GM12878 (cell line): ENCODE data around the gene KLC3. TPM values are rescaled to one million over a fixed set of nuclear protein-coding genes. Genes with fewer than 3 reads are reported as not detected.

Source experiments
- ATAC-seq: fragments of 200-7000 bp; cut with Tn5 transposase; 3 replicates; pipeline ENCODE4 v1.9.1; 2020; ENCODE audit warnings: mild to moderate bottlenecking, moderate library complexity
- BruUV-seq: library from RNA; stranded (reverse); fragments of 400-500 nt; replicated peaks from 2 replicates; lab custom pipeline; 2021; lab: Mats Ljungman, UMichigan
- CTCF ChIA-PET: fragments of 300-600 bp; sonication (Branson Sonifier 250); formaldehyde crosslinking; extraction: SDS; loops from one replicate; lab custom pipeline; 2021; ENCODE audit warnings: inconsistent platforms; lab: Yijun Ruan, JAX
- POLR2A ChIA-PET: fragments of 350-600 bp; formaldehyde crosslinking; extraction: SDS; loops from one replicate; lab custom pipeline; 2021; ENCODE audit warnings: inconsistent platforms; lab: Charles Lee
- RAD21 ChIA-PET: fragments of 300-600 bp; sonication (Branson Sonifier 250); formaldehyde crosslinking; loops from one replicate; lab custom pipeline; 2023; ENCODE audit warnings: antibody characterized with exemption; ENCODE audit not compliant: unreplicated experiment; lab: Charles Lee
- SMC1A ChIA-PET: fragments of 300-600 bp; sonication (Branson Sonifier 250); formaldehyde crosslinking; loops from one replicate; lab custom pipeline; 2023; ENCODE audit not compliant: unreplicated experiment, uncharacterized antibody; lab: Charles Lee
- DNase-seq: peaks from one replicate; pipeline ENCODE4 v3.0.0-alpha.2; 2011; ENCODE audit warnings: low read depth, low spot score
- FAIRE-seq: peaks from 3 replicates; lab custom pipeline; 2011; peaks lifted over from hg19 to GRCh38; lab: Jason Lieb, UNC
- H2AFZ ChIP-seq: 2 replicates; pipeline ENCODE4 v1.6.0; 2011; ENCODE audit warnings: low read depth, low read length, control low read depth; ENCODE audit not compliant: control insufficient read depth
- H3K27ac ChIP-seq: 2 replicates; pipeline ENCODE4 v1.5.1; 2011; ENCODE audit warnings: control low read depth; ENCODE audit not compliant: control insufficient read depth, insufficient read depth
- H3K27me3 ChIP-seq, 2 experiments: replicated peaks in 1 of 2; 2 replicates each; pipeline versions ENCODE4 v1.6.0 to v1.6.1; 2011; ENCODE audit warnings: low read length in 1 of 2; ENCODE audit not compliant: control insufficient read depth in 2 of 2, insufficient read depth in 2 of 2
- H3K36me3 ChIP-seq, 2 experiments: 2 replicates each; pipeline ENCODE4 v1.5.1; 2011; ENCODE audit warnings: low read length in 1 of 2; ENCODE audit not compliant: control insufficient read depth in 2 of 2, insufficient read depth in 2 of 2
- H3K4me1 ChIP-seq: 2 replicates; pipeline ENCODE4 v1.6.1; 2011; ENCODE audit warnings: mild to moderate bottlenecking, low read length, moderate library complexity, mixed read lengths; ENCODE audit not compliant: control insufficient read depth, insufficient read depth
- H3K4me2 ChIP-seq: 2 replicates; pipeline ENCODE4 v1.6.0; 2011; ENCODE audit warnings: control low read depth; ENCODE audit not compliant: control insufficient read depth, insufficient read depth
- H3K4me3 ChIP-seq: fragments of 200-600 bp; sonication (generic); 2 replicates; pipeline ENCODE4 v1.5.1; 2016
- H3K79me2 ChIP-seq: 2 replicates; pipeline ENCODE4 v1.6.0; 2011; ENCODE audit warnings: low read length; ENCODE audit not compliant: control insufficient read depth, insufficient read depth
- H3K9ac ChIP-seq: 2 replicates; pipeline ENCODE4 v1.8.0; 2011; ENCODE audit warnings: low read length, control low read depth, mixed read lengths; ENCODE audit not compliant: control insufficient read depth, insufficient read depth
- H3K9me3 ChIP-seq: replicated peaks from 3 replicates; pipeline ENCODE4 v1.5.1; 2011; ENCODE audit warnings: mild to moderate bottlenecking, low read length; ENCODE audit not compliant: control insufficient read depth, insufficient read depth
- H4K20me1 ChIP-seq: 2 replicates; pipeline ENCODE4 v1.6.0; 2011; ENCODE audit not compliant: control insufficient read depth, insufficient read depth
- ATF3 ChIP-seq: IDR thresholded peaks from 2 replicates; pipeline ENCODE4 v1.6.1; 2011; ENCODE audit warnings: low read depth, mild to moderate bottlenecking, low read length, moderate library complexity, borderline replicate concordance; ENCODE audit errors: extremely low read depth
- BACH1 ChIP-seq: fragments of 450-650 bp; IDR thresholded peaks from 2 replicates; pipeline ENCODE4 v1.6.1; 2017; ENCODE audit warnings: mild to moderate bottlenecking, borderline replicate concordance
- CEBPB ChIP-seq, 2 experiments: fragments of 150-350 bp in 1 of 2; IDR thresholded peaks; 2 replicates each; pipeline ENCODE4 v1.6.1; 2012 to 2014; ENCODE audit warnings: low read depth in 2 of 2, low read length in 2 of 2, borderline replicate concordance in 1 of 2, inconsistent platforms in 1 of 2
- E2F4 ChIP-seq: IDR thresholded peaks from 2 replicates; pipeline ENCODE4 v1.6.1; 2012; ENCODE audit warnings: low read depth, low read length, improper control_type of control experiment
- ETV6 ChIP-seq, 2 experiments: fragments of 450-650 bp in 1 of 2; IDR thresholded peaks in 1 of 2; conservative IDR thresholded peaks in 1 of 2; 2 replicates each; pipeline ENCODE4 v1.6.1; 2014; ENCODE audit warnings: antibody characterized with exemption in 1 of 2, borderline replicate concordance in 1 of 2, low read depth in 1 of 2, mild to moderate bottlenecking in 1 of 2, moderate library complexity in 1 of 2
- GABPA ChIP-seq: IDR thresholded peaks from 2 replicates; pipeline ENCODE4 v1.6.1; 2014; ENCODE audit warnings: antibody characterized with exemption, low read depth, mild to moderate bottlenecking, inconsistent platforms
- KDM1A ChIP-seq: fragments of 200-600 bp; sonication (generic); IDR thresholded peaks from 2 replicates; pipeline ENCODE4 v1.6.1; 2016; ENCODE audit warnings: borderline replicate concordance
- MLLT1 ChIP-seq: fragments of 450-650 bp; IDR thresholded peaks from 2 replicates; pipeline ENCODE4 v1.6.1; 2016; ENCODE audit warnings: mild to moderate bottlenecking
- MYC ChIP-seq: IDR thresholded peaks from 2 replicates; pipeline ENCODE4 v1.6.1; 2011; ENCODE audit warnings: mild to moderate bottlenecking, low read length, moderate library complexity, inconsistent platforms; ENCODE audit not compliant: insufficient read depth, insufficient replicate concordance, insufficient read length, severe bottlenecking
- NFXL1 ChIP-seq: fragments of 450-650 bp; IDR thresholded peaks from 2 replicates; pipeline ENCODE4 v1.6.1; 2017; ENCODE audit warnings: antibody characterized with exemption, mild to moderate bottlenecking, borderline replicate concordance
- PBX3 ChIP-seq: IDR thresholded peaks from 2 replicates; pipeline ENCODE4 v1.6.1; 2011; ENCODE audit warnings: mild to moderate bottlenecking, low read depth, low read length, moderate library complexity; ENCODE audit not compliant: insufficient replicate concordance
- PML ChIP-seq: IDR thresholded peaks from 2 replicates; pipeline ENCODE4 v1.6.1; 2012; ENCODE audit warnings: low read length, inconsistent platforms
- RCOR1 ChIP-seq: conservative IDR thresholded peaks from 2 replicates; pipeline ENCODE4 v1.6.1; 2012; ENCODE audit warnings: low read depth, low read length, improper control_type of control experiment
- RFX5 ChIP-seq: IDR thresholded peaks from 2 replicates; pipeline ENCODE4 v1.6.1; 2011; ENCODE audit warnings: low read depth, low read length, improper control_type of control experiment
- SMARCA5 ChIP-seq: fragments of 450-650 bp; IDR thresholded peaks from 2 replicates; pipeline ENCODE4 v1.6.1; 2017; ENCODE audit warnings: mild to moderate bottlenecking
- STAT3 ChIP-seq: IDR thresholded peaks from 2 replicates; pipeline ENCODE4 v1.6.1; 2011; ENCODE audit warnings: low read depth, low read length, improper control_type of control experiment
- ZNF274 ChIP-seq: IDR thresholded peaks from one replicate; pipeline ENCODE4 v1.8.0; 2011; ENCODE audit not compliant: insufficient read length, insufficient read depth
- ZNF622 ChIP-seq: fragments of 450-650 bp; IDR thresholded peaks from 2 replicates; pipeline ENCODE4 v1.6.1; 2017; ENCODE audit warnings: mild to moderate bottlenecking, inconsistent platforms
- WGBS: methylation state at CpG from one replicate; pipeline ENCODE4 v1.1.6; 2016; ENCODE audit warnings: low lambda C conversion rate; ENCODE audit not compliant: insufficient replicate concordance, insufficient coverage; ENCODE audit errors: missing lambda C conversion rate; 5-methylcytosine and 5-hydroxymethylcytosine counted together
- in situ Hi-C: fragments of 300-500 bp; cut with MboI; formaldehyde crosslinking; loops from 9 replicates; pipeline ENCODE4 v1.14.3; 2018; ENCODE audit warnings: mixed read lengths
- intact Hi-C: fragments of 100-400 bp; cut with micrococcal nuclease; formaldehyde crosslinking; loops from one replicate; pipeline ENCODE4 v1.14.2; 2022; ENCODE audit not compliant: unreplicated experiment
- polyA plus RNA-seq, 11 experiments: library from polyadenylated mRNA; depleted of rRNA in 4 of 11; unstranded in 6 of 11; stranded (reverse) in 5 of 11; fragments of >200 nt; fragmentation: Nextera tagmentation in 4 of 11; fragmentation: Illumina TruSeq in 1 of 11; extraction: Ambion mirVana in 4 of 11; extraction: Trizol in 1 of 11; gene quantifications; 1 replicate in 1 of 11; 2 replicates in 10 of 11; pipeline versions ENCODE4 v1.2.1 to v1.2.3, GENCODE V29; 2011 to 2016; ENCODE audit warnings: inconsistent platforms in 2 of 11, missing spikeins in 2 of 11, low read depth in 1 of 11
- total RNA-seq, 4 experiments: library from RNA; depleted of rRNA in 3 of 4; stranded (reverse); fragments of >200 nt in 3 of 4; fragmentation: Illumina TruSeq in 1 of 4; extraction: Trizol in 1 of 4; gene quantifications; 2 replicates each; pipeline versions ENCODE4 v1.2.1 to v1.2.3, GENCODE V29; 2013 to 2021

KLC3 gene
- total and polyA plus RNA-seq, 10 of the 15 experiments (the other 5 are each of a cell fraction or from before 2014, with no cell fraction given), result 0.03 to 0.38 (median 0.28) TPM; not detected in 5

- POLR2A ChIA-PET, result no interaction called here
- DNase-seq (no peak), ATAC-seq (no peak), FAIRE-seq (no peak)
- H3K79me2 ChIP-seq, result no peaks in the 10 kb centered on the region
- H3K27me3 ChIP-seq, result no peaks in the 10 kb centered on the region
- RAD21 ChIA-PET, result no interaction called here
- H4K20me1 ChIP-seq, result no peaks in the 10 kb centered on the region
- H3K4me2 ChIP-seq, result no peak overlapping the region
- no peak overlapping the region for H3K9ac ChIP-seq
- no peaks in the 10 kb centered on the region for H3K9me3 ChIP-seq
- 64% methylated on average over 20 of the region's 23 CpGs for WGBS
- no TSS peak for BruUV-seq
- no peak overlapping the region for H3K27ac ChIP-seq
- no peaks in the 10 kb centered on the region for H3K4me1 ChIP-seq
- H3K36me3 ChIP-seq, result peaks cover 0 to 4% of the 10 kb centered on the region in 2 experiments; a peak in 3 of 4 replicates
- CTCF ChIA-PET, result no interaction called here
- no peak for TF ChIP-seq CEBPB (IDR thresholded peaks at IDR 0.05; ENCODE audit: borderline replicate concordance in 1 of 2, low read depth in 2 of 2, low read length in 2 of 2)
- no peak for TF ChIP-seq ZNF274
- no peak for TF ChIP-seq ZNF622
- TF ChIP-seq MYC, result no peak
- no peak for TF ChIP-seq BACH1
- TF ChIP-seq E2F4, result no peak
- no peak for TF ChIP-seq PBX3
- no peak for TF ChIP-seq NFXL1
- no peak for TF ChIP-seq RFX5
- TF ChIP-seq GABPA, result no peak
- TF ChIP-seq ATF3, result no peak
- TF ChIP-seq PML, result no peak
- no peak for TF ChIP-seq SMARCA5
- TF ChIP-seq ETV6 (conservative IDR thresholded peaks at IDR 0.05 in 1 of 2, IDR thresholded peaks at IDR 0.05 in 1 of 2; ENCODE audit: borderline replicate concordance in 1 of 2, low read depth in 1 of 2), result no peak
- no peak for TF ChIP-seq STAT3
- TF ChIP-seq MLLT1, result no peak
- TF ChIP-seq RCOR1, result no peak
- TF ChIP-seq KDM1A, result no peak
- TF ChIP-seq, all 136 proteins: peak for 0
- no peak overlapping the region for H3K4me3 ChIP-seq
- in situ Hi-C loops, result no loop called here
- SMC1A ChIA-PET, result no interaction called here
- intact Hi-C loops, result no loop called here
- H2AFZ ChIP-seq, result no peak overlapping the region
Measured at GRCh38 chr19:45348367-45349125, 8.0 kb downstream of the KLC3 start.
